SK-N-SH treated with all-trans-retinoic acid at 6 μM for 48 hours (cell line): Measurements from ENCODE around the gene R3HDM2.

Experiments
- CSDC2 ChIP-seq: fragments of 250-450 bp; sonication (Bioruptor Pico); IDR thresholded peaks from 2 replicates; pipeline ENCODE4 v1.5.0; 2020; ENCODE audit warnings: mild to moderate bottlenecking, moderate library complexity
- PATZ1 ChIP-seq: fragments of 250-450 bp; sonication (Bioruptor Pico); IDR thresholded peaks from 2 replicates; pipeline ENCODE4 v1.8.0; 2020; ENCODE audit warnings: mild to moderate bottlenecking, moderate library complexity, borderline replicate concordance
- RARB ChIP-seq: fragments of 250-450 bp; sonication (Bioruptor Pico); IDR thresholded peaks from 2 replicates; pipeline ENCODE4 v1.8.0; 2021; ENCODE audit warnings: mild to moderate bottlenecking, moderate library complexity
- TOX ChIP-seq: fragments of 250-450 bp; sonication (Bioruptor Pico); IDR thresholded peaks from 2 replicates; pipeline ENCODE4 v1.8.0; 2021; ENCODE audit warnings: mild to moderate bottlenecking, moderate library complexity, borderline replicate concordance
- ZNF70 ChIP-seq: fragments of 450-650 bp; formaldehyde crosslinking; IDR thresholded peaks from 2 replicates; pipeline ENCODE4 v1.5.0; 2020; ENCODE audit warnings: mild to moderate bottlenecking, moderate library complexity

- TF ChIP-seq RARB (CRISPR knock-in tag): no peak
- TF ChIP-seq CSDC2 (CRISPR knock-in tag): no peak
- no peak for TF ChIP-seq TOX (CRISPR knock-in tag)
- TF ChIP-seq PATZ1: no peak
- no peak for TF ChIP-seq ZNF70
Observed at GRCh38 chr12:57212701-57213057, 218.2 kb downstream of the R3HDM2 start.
